GM19372 (cell line): ENCODE measurements around the gene SLC44A1.
"Not testable (repeated sequence)": the region's sequence is repeated elsewhere in the genome, so short reads cannot be mapped to it uniquely, and the experiment has no call there.

Experiments used
- ATAC-seq: cut with Tn5 transposase; IDR thresholded peaks from one replicate; pipeline ENCODE4 v1.9.1; 2021; ENCODE audit warnings: mild to moderate bottlenecking, low read depth, moderate library complexity; ENCODE audit not compliant: unreplicated experiment

The SLC44A1 gene

DNA sequence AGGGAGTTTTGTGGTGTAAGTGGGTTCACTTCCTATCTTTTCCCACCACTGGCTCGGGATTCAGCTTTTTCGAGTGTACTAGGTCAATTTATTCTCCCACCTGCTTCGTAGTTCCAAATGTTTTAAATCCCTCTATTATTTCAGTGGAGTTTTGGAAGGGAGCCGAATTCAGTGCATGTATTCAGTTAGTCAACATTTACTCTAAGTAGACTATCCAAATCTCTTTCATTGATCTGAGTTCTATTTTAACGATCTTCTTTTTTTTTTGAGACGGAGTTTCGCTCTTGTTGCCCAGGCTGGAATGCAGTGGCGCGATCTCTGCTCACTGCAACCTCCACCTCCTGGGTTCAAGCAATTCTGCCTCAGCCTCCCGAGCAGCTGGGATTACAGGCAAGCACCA is 23.8 kb downstream of the SLC44A1 start:
- not testable (repeated sequence) for ATAC-seq

GRCh38 chr9:105269593-105269992 is 25.1 kb downstream of the SLC44A1 start:
- no peak for ATAC-seq

GRCh38 chr9:105270711-105271110 is 26.3 kb downstream of the SLC44A1 start:
- ATAC-seq: no peak

DNA sequence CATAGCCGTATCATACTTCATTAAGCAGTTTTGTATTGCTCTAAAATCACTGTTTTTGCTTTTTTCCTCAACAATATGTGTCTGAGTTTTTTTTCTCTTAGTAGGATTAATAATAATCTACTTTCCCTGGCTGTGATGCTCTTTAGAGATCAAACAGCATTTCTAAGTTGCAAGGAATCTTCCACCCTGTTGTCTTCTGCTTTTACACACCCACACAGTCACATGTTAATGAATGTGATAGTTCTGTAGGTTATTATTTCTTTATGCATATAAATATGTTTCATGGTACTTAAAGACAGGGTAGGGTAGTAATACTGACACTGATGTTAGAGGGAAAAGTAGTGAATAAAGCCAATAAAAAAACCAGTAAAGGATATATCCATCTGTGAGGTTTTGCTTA is 29.3 kb downstream of the SLC44A1 start:
- ATAC-seq: no peak

- no peak for ATAC-seq
These were observed 30.7 kb downstream of the SLC44A1 start for GRCh38 chr9:105275111-105275510.

GRCh38 chr9:105275938-105276337 is 31.5 kb downstream of the SLC44A1 start:
- no peak for ATAC-seq

- ATAC-seq: no peak
These were observed 34.3 kb downstream of the SLC44A1 start for GRCh38 chr9:105278751-105279150.

- ATAC-seq: no peak
These were observed 36.2 kb downstream of the SLC44A1 start for GRCh38 chr9:105280691-105281090.

DNA sequence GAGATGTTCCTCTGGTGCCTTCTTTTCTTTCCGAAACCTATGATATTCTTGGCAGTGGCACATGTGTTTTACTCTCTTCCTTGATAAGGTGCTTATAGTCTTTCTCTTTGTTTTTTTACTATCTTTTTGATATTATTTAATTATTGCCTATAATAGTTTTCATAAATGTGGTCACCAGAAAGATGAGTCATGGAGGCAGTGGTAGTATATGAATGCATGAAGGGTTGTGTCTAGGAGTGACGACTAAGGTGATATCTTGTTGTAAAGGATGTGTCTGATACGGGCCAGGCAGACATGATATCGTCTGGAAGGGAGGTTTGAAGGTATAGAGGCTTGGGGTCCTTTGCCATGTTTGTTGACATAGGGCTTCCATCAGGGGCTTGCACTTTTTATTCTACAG is 36.8 kb downstream of the SLC44A1 start:
- no peak for ATAC-seq

- ATAC-seq: no peak
These were observed 37.5 kb downstream of the SLC44A1 start for GRCh38 chr9:105281926-105282325.

DNA sequence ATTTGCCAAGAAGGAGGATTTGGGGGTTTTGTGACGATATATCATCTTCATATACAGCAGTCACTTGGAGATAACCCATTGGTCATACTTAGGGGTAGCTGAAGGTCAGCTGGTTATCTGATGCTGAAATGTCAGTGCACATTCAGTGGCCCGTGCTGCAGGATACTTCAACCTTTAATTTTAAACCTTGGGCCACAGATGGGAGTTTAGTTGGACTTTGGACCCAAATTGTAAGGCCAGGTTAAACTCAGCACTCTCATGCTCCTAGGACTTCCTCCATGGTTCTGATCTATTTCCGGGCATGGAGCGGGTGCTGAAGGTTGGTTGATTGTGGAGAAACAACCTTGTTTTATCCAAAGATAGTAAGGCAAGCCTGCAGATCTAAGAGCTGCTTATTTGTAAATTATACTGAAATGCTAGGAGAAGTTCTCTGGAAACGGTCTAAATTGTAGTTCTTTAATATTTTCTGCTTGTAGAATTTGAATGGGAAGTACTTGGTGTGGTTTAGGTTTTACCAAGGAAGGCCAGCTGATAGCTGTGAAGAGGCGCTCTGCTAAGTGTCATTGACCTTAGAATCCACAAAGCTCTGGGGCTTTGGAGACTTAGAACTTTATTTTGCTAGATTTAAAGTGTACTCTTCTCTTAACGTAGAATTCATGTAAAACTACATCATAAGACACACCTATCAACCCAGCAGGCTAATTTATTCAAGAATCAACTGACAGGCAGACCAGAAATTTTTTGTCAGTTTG is 38.6 kb downstream of the SLC44A1 start:
- ATAC-seq: no peak

- no peak for ATAC-seq
These were observed 39.3 kb downstream of the SLC44A1 start for GRCh38 chr9:105283795-105284194.

GRCh38 chr9:105284463-105284862 is 40.0 kb downstream of the SLC44A1 start:
- no peak for ATAC-seq

DNA sequence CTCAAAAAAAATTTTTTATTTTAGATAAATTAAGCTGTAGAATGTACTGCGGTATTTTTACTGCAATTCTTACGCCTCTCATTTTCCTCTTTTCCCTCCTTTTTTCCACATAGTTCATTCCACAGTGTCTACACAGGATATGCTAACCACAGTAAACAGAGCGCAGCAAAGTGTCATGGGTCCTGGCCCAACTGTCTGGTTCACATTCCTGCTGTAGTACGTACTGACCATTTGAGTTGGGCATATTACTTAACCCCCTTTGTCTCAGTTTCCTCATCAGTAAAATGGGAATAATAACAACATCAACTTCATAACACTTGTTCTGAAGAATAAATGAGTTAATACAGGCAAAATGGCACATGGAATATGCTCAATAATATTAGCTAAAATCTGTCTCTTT is 41.6 kb downstream of the SLC44A1 start:
- no peak for ATAC-seq

- ATAC-seq: no peak
These were observed 44.9 kb downstream of the SLC44A1 start for GRCh38 chr9:105289305-105289704.

- ATAC-seq: no peak
These were observed 46.0 kb downstream of the SLC44A1 start for GRCh38 chr9:105290418-105290817.

DNA sequence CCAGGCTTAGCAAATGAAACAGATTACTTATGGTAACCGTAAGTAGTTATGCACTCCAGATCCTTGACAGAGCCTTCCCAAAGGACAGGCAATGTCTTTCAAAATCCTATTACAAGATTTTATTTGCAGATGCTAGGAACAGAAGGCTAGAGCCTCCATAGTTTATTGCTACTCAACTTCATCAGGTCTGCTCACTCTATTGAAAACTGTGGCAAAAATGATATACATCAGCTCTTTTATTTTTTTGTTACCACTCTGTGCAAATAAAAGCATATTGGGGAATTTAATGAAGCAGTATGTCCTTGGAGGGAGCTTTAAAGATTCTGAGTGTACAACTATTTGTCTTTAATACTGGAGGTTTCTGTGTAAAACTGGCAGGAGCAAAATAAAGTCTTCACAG is 46.5 kb downstream of the SLC44A1 start:
- ATAC-seq: no peak

- no peak for ATAC-seq
These were observed 47.0 kb downstream of the SLC44A1 start for GRCh38 chr9:105291422-105291859.

GRCh38 chr9:105291938-105292337 is 47.5 kb downstream of the SLC44A1 start:
- no peak for ATAC-seq

- ATAC-seq: no peak
These were observed 49.0 kb downstream of the SLC44A1 start for GRCh38 chr9:105293408-105293807.

DNA sequence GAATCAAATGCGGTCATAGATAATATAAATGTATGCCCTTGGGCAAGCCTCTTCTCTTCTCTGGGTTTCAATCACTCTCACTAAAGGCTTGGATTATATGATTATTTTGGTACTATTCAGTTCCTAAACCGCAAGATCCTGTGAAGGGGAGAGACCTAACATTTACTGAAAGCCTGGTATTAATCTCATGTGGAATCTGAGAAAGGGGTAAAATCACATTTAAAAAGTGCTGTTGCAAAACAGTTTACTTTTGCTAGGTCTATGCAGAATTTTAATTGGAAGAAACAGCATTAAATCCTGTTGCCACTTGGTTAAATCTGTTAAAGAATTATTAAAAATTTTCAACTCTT is 50.7 kb downstream of the SLC44A1 start:
- ATAC-seq: no peak

- ATAC-seq: no peak
These were observed 51.5 kb downstream of the SLC44A1 start for GRCh38 chr9:105295986-105296385.

DNA sequence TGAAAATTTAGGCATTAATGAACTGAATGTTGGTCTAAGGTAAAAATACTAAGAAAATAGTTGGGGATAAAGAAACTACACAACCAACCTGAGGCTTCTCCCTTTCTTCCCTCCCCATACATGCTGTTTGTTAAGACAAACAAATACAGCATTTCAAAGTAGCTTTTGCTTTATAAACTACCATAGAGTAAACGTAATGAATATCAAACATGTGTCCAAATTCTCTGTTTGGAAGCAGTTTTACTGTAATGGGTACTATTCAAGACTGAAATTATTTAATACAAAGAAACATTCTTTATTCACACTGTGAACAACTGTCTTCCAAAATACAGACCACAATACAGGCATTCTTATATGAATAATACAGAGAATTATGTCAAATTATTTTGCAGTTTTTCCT is 52.0 kb downstream of the SLC44A1 start:
- no peak for ATAC-seq
